HepG2 (cell line): ENCODE data around the gene ST3GAL4.

ENCODE experiments used
- ATF2 ChIP-seq: sonication (generic); formaldehyde crosslinking; IDR thresholded peaks from 2 replicates; pipeline ENCODE4 v1.4.0; 2020; ENCODE audit warnings: missing genetic modification reagents
- CBX2 ChIP-seq, 2 experiments: fragments of 200-600 bp in 1 of 2; sonication (generic); formaldehyde crosslinking in 1 of 2; IDR thresholded peaks; 2 replicates each; pipeline versions ENCODE4 v1.7.0 to v1.8.1; 2018 to 2022; ENCODE audit warnings: low read depth in 2 of 2, low read length in 1 of 2, mild to moderate bottlenecking in 1 of 2, missing genetic modification reagents in 1 of 2
- CBX5 ChIP-seq: sonication (generic); formaldehyde crosslinking; IDR thresholded peaks from 2 replicates; pipeline ENCODE4 v1.4.0; 2020; ENCODE audit warnings: missing genetic modification reagents, borderline replicate concordance
- DZIP1 ChIP-seq: sonication (generic); formaldehyde crosslinking; IDR thresholded peaks from 2 replicates; pipeline ENCODE4 v1.5.0; 2020; ENCODE audit warnings: mild to moderate bottlenecking, missing genetic modification reagents
- ELK4 ChIP-seq: sonication (generic); formaldehyde crosslinking; IDR thresholded peaks from 2 replicates; pipeline ENCODE4 v1.9.0; 2021; ENCODE audit warnings: missing genetic modification reagents, borderline replicate concordance
- NFYB ChIP-seq: sonication (generic); formaldehyde crosslinking; IDR thresholded peaks from 2 replicates; pipeline ENCODE4 v1.4.0; 2020; ENCODE audit warnings: missing genetic modification reagents
- PHF8 ChIP-seq: sonication (generic); formaldehyde crosslinking; IDR thresholded peaks from 2 replicates; pipeline ENCODE4 v1.5.0; 2020; ENCODE audit warnings: missing genetic modification reagents
- RERE ChIP-seq: IDR thresholded peaks from 2 replicates; pipeline ENCODE4 v1.6.1; 2016; ENCODE audit warnings: low read depth, missing genetic modification reagents, missing compliant biosample characterization
- U2AF2 ChIP-seq: fragments of 200-400 bp; formaldehyde crosslinking; IDR thresholded peaks from 2 replicates; pipeline ENCODE4 v1.6.1; 2017; ENCODE audit warnings: low read depth, mild to moderate bottlenecking, low read length
- ZNF121 ChIP-seq: sonication (generic); formaldehyde crosslinking; IDR thresholded peaks from 2 replicates; pipeline ENCODE4 v1.5.0; 2020; ENCODE audit warnings: mild to moderate bottlenecking, missing genetic modification reagents
- ZNF18 ChIP-seq: sonication (generic); formaldehyde crosslinking; IDR thresholded peaks from 2 replicates; pipeline ENCODE4 v1.8.0; 2022; ENCODE audit warnings: mild to moderate bottlenecking, missing genetic modification reagents; ENCODE audit not compliant: insufficient replicate concordance
- ZNF589 ChIP-seq: sonication (generic); formaldehyde crosslinking; conservative IDR thresholded peaks from 2 replicates; pipeline ENCODE4 v1.8.0; 2022; ENCODE audit warnings: mild to moderate bottlenecking, moderate library complexity, missing genetic modification reagents
- ZNF83 ChIP-seq: sonication (generic); formaldehyde crosslinking; IDR thresholded peaks from 2 replicates; pipeline ENCODE4 v1.4.0; 2020; ENCODE audit warnings: missing genetic modification reagents, mild to moderate bottlenecking, borderline replicate concordance

GRCh38 chr11:126350836-126351235, 4.7 kb upstream of the ST3GAL4 start:
- TF ChIP-seq U2AF2 (no peak), RERE (no peak), DZIP1 (CRISPR knock-in tag) (no peak), ZNF121 (no peak), CBX5 (CRISPR knock-in tag) (no peak), CBX2 (IDR thresholded peaks at IDR 0.05; ENCODE audit: low read depth, low read length) (no peak), CBX2 (CRISPR knock-in tag; IDR thresholded peaks at IDR 0.05; ENCODE audit: low read depth) (no peak), NFYB (CRISPR knock-in tag) (no peak), ZNF18 (CRISPR knock-in tag) (no peak), ZNF83 (CRISPR knock-in tag) (no peak), PHF8 (CRISPR knock-in tag) (no peak), ELK4 (CRISPR knock-in tag) (no peak), ATF2 (CRISPR knock-in tag) (no peak), ZNF589 (CRISPR knock-in tag) (no peak)
